Effector CD4-positive, alpha-beta T cell (primary cell): Measurements from ENCODE around the gene TCHHL1.
A peak's percentile ranks its signal among the peaks of the same experiment; 100 is the strongest.
"Not testable (repeated sequence)": the region's sequence is repeated elsewhere in the genome, so short reads cannot be mapped to it uniquely, and the experiment has no call there.

Experiments
- DNase-seq: peaks from one replicate; pipeline ENCODE4 v3.0.0-alpha.2; 2020

The TCHHL1 gene

DNA sequence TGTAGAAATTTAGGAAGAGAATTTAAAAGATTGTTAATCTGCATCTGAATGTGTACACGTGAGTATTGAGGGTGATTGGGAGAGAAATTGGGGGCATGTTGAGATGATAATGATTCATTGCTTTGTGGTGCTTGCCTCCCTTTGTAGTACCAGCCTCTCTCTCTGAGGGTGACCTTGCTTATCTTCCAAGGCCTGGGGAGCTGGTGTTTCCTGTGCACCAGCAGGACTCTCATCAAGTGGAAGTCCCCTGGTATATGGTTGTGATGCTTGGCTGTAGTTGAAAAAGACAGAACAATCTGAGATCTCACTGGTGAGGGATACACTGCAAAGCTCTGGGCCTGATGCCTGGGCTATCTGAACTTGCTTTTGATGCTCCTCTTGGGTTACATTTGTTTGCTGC, 4.0 kb downstream of the TCHHL1 start:
- no peak for DNase-seq

DNA sequence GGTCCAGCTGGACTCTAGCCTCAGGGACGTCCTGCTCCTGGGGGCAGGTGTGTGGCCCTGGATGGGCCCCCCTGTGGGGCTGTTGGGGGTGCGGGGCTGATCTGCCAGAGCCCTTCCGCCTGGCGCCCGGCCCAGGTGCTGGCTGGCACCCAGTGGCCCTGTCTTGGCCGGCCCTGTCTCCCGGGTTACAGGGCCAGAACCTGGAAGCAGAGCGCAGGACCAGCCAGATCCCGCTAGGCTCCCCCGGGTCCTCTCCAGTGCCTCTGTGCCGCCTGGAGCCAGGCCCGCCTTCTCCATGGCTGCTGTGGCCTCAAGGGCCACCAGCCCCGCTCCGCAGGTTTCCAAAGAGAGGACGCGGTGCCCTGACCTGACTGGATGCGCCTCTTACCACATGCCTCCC, 7.8 kb downstream of the TCHHL1 start:
- DNase-seq: not testable (repeated sequence)

DNA sequence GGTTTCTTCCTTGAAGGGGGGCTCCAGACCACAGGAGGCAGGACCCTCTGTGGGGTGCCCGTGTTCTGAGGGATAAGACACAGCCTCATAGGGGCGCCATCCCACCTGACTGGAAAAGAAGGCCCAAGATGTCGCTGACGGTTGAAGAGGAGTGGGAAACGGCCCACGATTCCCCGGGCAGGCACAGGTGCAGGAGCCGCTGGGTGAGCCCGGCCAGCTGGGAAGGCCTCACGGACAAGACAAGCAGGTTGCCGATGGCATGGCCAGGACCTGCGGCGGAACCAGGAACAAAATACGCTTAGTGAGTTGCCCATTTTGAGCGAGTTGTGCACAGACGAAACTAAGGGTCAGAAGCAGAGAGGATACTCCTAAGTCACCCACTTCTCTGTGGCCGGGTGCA, 8.4 kb downstream of the TCHHL1 start:
- not testable (repeated sequence) for DNase-seq

DNA sequence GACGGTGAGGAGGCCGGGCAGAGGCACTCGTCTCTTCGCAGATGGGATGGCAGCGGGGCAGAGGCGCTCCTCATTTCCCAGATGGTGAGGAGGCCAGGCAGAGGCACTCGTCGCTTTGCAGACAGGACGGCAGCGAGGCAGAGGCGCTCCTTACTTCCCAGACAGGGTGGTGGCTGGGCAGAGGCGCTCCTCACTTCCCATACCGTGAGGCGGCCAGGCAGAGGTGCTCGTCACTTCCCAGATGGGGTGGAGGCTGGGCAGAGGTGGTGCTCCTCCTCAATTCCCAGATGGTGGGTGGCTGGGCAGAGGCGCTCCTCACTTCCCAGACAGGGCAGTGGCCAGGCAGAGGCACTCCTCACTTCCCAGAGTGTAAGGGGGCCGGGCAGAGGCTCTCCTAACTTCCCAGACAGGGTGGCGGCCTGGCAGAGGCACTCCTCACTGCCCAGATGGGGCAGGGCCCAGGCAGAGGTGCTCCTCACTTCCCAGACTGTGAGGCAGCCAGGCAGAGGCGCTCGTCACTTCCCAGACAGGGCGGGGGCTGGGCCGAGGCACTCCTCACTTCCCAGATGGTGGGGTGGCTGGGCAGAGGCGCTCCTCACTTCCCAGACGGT, 9.9 kb downstream of the TCHHL1 start:
- no peak for DNase-seq

DNA sequence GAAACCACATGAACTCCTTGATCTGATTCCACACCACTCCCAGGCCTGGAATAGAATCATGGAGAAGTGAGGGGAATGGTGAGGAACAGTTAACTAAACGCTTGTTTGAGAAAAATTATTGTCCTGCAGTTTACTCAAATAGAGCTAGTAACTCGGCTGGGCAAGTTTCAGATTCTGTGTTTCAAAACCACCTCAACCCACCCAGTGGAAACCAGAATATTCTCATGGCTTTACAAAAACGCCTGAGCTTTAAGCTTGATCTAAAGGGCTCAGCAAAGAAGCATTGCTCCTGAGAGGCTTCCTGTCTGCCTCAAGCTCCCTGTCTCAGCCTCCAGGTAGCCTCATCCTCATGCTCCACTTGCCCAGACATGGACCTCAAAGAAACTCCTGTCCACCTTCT, 16.6 kb downstream of the TCHHL1 start:
- DNase-seq: no peak

DNA sequence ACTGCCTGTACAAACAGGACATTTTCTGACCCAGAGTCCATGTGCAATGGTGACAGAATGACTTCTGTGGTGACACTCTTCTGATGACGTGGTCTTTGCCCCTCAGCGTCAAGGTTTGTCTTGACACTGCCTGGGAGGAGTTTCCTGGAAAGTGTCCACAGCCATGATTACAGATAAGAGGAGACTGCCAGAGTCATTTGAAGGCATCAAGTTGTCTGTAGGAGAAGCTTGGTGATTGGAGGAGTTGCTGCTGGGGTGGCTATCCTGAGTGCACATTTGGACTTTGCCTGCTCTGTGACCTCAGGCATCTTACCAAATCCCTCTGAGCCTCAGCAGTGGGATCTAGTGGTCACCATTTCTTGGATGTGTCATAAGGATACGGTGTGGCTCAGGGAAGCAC, 17.7 kb downstream of the TCHHL1 start:
- no peak for DNase-seq

DNA sequence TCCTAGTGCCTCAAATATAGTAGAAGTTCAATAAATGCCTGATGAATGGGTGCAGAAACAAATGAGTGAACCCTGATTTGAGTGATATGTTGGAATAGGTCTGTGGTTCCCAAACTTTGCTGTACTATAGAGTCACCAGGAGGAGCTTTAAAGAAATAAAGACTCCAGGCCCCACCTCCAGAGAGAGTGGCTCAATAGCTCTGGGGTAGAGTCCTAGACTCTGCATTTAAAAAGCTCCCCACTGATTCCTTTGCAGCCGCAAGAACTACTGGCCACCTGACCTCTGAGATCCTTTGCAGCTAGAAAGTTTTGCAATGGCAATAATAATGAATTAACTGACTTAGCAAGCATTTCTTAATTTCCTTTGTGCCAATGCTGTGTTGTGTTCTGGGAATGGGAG, 20.9 kb downstream of the TCHHL1 start:
- no peak for DNase-seq

DNA sequence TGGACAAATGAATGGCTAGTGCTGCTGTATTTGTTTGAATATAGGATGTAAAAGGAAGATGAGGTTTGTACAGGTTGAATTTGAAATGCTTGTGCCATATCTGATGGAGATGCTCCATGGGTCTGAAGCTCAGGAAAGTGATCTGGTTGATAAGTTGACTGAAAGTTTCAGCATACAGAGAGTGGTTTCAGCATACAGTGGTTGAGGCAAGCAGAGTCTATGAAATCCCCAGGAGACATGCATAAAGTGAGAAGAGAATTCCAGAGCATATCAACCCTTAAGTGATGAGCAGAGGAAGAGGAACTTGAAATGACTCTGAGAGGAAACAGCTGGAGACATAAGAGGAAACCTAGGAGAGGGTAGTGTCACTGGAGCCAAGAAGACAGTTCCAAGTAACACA, 21.7 kb downstream of the TCHHL1 start:
- DNase-seq: no peak

DNA sequence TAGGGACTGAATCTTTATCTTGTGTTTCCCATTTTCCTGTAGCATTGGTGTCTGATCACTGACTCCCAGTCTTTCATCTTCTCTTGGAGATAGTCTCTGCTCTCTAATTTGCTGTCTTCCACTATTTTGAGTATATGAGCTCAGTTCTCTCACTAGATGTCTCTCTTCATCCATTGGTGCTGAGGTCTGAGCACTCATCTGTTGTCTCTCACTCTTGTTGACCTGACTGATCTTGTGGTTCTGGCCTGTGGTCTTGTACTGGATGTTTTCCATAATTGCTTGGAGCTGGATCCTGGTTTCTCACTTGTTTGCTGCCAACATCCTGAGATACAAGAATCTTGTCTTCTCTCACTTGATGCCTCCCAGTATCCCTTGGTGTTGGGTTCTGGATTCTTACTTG, 26.9 kb downstream of the TCHHL1 start:
- no peak for DNase-seq

DNA sequence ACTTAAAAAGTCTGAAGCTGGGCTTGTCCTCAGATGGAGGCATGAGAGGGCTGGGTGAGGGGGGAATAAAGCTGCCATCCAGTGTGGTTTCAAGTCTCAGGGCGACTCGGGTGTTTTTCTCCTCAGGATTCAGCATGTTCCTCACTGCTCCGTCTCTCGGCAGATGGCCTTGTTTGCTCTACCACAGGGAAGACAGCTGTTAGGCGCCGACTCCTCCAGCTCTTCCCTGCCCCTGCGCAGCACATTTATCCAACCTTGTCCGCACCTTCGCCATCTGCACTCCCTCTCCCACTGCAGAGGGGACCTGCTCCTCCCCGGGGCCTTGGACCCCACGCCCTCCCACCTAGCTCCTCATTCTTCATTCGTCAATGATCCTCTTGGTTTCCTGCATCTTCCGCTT, 35.5 kb downstream of the TCHHL1 start:
- no peak for DNase-seq

DNA sequence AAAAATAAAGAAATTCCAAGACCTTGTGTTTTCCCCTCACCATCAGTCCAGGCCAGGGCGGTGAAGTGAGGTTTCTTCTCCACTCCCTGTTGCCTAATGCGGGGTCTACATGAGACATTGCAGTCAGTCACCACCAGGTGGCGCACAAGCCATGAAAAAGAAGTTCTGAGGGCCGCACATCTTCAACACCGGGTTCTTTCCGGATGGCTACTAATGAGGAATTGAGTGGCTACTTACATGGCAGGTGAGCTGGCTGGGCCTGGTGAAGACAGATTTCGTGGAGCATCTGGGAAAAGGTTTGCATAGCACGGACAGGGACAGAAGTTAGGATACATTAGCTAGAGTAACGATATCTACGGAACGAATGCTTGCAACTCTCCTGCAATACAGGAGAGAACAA, 36.3 kb downstream of the TCHHL1 start:
- peak; percentile 84 for DNase-seq

DNA sequence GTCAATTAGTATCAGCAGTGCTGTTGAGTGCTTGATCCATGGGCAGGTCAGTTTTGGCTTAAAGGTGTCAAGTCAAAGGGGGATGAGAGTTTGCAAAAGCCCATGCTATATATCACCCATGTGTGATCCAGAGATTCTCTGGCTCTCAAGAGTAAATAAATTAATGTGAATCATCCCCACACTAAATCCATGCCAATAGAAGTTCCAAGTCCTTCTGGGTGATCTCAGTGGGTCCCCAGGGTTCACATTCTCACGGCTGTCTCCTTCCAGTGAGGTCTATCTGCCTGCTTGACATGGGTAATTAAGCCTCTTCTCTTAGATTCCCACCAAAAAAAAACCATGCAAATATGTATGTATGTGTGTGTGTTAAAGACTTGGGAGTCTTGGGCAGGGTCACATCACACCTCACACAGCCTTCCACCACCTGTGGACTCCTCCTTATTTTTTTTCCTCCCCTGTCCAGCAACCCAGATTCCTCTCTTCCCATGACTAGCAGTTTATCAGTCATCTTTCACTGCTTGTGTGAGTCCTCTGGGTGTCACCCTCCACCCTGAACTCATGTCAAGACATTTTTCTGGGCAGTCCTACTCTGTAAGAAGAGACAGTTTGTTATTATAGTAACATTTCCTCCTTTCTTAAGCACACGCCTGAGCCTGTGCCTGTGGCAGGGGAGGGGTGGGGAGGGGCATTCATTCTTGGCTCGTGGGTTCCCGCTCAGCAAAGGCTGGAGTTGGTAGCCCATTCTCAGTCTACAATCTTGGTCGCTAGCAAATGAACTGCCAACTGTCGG, 37.8 kb downstream of the TCHHL1 start:
- no peak for DNase-seq

DNA sequence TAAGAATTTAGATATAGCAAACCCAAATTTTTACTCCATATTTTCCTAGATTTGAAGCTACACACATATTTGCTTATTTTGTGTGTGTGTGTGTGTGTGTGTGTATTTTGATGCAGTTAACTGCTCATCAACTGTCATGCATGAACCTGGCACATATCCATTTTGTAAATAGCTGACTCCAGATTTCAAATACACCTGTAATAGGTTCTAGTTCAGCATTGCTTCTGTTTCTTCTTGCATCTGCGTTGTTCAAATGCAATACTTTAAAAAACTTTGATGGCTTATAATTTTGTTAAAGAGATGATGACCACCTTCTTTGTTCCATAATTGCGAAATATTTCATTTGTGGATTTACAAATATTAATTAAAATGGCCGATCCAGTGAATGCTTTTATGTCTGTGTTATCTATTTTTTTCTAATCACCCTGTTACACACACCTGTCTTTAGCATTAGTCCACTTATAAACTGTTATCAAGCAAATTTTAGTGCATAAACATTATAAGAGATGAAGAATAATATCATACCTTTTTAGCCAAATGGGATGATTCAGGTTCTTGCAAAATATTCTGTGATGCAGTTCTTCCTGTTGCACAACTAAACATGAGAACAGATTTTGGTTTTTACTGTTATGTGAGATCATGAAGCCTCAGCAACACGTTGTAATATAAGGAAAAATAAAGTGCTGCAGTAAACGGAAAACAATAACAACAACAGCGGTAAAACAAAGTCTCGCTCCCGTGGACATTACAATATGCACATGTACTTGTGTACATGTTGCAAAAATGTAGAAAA, 39.4 kb downstream of the TCHHL1 start:
- no peak for DNase-seq

DNA sequence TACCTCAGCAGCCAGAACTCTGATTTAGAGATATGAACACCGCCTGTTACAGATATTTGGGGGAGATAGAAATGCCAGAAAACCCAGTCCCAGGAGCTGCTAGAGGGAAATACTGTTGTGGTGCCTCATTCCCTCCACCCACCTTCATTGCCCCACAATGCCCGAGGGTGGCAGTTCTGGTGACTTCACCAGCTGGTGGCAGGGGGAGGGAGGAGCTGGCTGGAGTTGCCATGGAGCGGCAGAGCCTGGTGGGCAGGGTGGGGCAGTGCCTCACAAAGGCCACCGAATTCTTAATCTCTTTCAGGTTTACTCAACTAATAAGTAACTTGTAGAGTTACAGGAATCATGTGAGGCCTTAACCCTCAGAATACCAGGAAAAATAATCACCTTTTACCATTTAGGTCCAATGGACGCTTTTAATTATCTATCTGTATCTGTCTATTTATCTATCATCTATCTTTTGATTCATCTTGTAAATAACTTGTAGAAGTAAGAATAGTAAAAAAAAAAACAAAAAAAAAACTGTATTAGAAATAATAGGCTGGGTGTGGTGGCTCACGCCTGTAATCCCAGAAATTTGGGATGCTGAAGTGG, 40.4 kb downstream of the TCHHL1 start:
- peak; percentile 57 for DNase-seq

DNA sequence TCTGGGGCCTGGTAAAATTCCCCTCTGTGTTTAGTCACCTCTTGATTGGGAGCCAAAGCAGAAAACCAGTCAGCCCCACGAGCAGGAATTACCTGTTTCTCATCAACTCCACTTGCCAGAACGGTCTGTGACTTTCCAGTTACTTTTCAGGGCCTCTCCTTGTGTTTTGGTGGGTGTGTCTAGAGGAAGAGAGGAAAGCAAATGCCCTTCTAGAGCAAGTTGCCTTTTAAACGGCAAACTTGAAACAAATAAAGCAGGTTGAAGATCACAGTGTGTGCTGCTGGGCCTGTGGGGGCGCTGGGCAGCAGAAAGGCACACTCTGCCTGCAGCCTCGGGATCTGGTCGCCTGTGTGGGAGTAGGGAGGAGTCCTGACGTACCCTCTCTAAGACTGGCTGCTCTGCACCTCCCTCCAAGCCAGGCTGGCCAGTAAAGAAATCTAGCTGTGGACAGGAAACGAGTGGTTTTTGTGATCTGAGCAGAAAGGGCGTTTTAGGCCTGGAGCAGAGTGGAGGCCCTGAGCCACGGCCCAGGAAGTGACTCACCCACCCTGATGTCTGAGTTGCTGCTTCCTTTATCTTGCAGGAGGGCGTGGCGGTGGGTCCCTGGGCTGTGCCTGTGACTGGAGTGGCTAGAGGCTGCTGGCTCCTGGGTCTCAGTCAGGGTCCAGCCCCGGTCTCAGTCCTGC, 41.0 kb downstream of the TCHHL1 start:
- peak; percentile 79 for DNase-seq

DNA sequence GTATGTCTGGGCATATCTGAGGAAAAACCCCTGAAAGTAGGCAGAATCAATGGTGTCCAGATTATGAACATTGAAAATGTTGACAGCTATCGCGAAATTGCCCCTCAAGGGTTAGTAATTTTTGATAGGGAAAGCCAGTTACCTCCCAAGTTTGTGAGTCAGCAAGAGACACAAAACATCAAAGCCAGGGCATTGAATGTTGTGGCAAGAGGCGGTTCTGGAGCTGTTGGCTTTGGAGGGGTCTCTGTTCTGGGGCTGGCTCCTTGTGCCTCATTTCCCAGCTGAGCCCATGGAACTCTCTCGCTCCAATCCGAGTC, 41.5 kb downstream of the TCHHL1 start:
- no peak for DNase-seq

DNA sequence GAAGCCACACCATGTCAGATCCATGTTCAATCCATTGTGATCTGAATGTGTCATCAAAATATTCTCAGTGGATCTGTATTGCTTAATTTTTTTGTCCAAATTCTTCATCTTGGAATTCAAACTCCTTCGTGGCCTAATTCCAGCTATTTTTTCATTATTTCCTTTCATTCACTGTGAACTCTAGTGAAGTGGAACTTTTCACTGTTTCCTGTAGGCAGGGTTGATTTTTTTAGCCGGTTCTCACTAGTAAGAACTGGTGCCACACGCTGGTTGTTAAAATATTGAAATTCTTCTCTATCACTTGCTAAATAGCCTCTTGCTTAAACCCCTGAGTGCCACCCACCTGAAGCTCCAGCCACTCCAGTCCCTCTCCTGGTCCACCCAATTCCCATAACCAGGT, 44.5 kb downstream of the TCHHL1 start:
- DNase-seq: no peak

DNA sequence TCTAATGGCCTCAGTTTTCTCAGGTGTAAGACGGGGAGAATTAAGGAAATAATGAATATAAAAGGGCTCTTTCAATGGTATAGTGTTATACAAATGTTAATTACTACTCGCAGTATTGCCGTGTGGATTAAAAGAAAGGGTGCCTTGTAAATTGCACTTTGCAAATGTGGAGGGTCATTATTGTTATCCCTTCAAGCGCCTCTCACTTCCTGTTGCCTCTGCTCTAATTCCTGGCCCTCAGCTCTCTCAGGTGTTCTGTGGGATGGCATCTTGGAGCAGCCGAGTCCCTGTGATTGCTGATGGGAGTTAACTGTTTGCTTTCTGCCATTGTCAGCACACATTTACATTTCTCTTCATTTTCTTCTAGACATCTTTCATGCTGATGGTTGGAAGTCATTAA, 45.0 kb downstream of the TCHHL1 start:
- no peak for DNase-seq

DNA sequence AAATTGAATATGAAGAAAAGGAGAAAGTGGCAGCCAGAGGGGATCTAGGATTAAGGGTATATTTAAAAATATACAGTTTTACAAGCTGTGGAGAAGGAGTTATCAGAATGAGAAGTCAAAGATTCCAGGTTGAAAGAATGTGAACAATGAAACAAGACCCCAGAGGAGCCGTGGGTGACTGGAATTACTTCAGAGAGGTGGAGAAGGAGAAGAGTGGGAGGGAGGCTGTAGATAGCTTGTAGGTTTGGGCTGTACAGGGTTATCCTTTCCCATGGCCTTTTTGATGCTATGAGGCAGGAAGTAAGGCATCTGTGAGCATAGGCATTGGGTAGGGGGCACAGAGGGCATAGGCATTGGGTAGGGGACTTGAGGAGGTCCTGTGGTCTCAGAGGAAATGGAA, 46.8 kb downstream of the TCHHL1 start:
- no peak for DNase-seq

DNA sequence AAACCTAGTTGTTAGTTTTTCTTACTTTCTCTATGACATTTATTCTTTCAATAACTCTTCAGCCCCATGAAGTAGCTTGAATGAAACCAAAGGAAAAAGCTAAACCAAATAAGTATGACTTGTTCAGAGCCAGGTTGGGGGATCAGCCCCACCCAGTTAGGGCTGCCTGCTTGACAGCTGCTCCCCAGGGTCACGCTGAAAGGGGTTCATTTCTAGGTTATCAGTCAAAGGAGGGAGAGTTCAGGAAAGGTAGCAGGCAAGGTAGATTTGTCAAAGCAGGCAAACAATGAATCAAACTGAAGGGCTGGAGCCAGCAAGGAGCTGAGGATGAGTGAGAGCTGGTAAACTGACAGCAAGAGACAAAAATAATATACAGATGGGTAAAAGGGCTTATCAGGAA, 49.0 kb downstream of the TCHHL1 start:
- DNase-seq: no peak

DNA sequence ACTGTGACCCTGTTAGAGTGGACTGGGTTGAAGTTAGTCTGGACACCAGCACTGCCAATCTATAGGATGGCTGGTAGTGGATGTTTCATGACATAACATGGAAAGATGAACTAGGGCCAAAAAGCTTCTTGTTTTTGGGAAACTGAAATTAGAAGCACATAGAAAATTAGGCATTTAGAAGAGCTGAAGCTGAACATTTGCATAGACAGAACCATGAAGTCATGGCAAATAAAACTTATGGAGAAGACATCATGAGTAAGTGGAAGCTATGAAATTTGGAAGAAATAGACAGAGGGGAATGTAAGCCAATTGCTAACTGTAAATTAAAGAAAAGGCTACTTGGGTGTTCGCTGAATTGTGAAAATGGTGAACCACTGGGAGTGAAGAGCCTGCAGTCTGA, 49.4 kb downstream of the TCHHL1 start:
- DNase-seq: no peak

DNA sequence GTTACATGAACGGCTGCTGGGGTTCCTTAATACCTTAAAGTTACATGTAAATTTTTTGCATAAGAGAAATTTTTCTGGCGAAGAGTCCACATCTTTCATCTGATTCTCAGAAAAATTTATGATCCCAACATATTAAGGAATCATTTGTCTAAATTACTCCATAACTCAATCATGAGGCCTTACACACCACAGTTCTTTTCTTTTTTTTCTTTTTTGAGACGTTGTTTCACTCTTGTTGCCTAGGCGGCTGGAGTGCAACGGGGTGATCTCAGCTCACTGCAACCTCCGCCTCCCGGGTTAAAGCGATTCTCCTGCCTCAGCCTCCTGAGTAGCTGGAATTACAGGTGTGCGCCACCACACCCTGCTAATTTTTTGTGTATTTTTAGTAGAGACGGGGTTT, 50.0 kb downstream of the TCHHL1 start:
- DNase-seq: no peak
